HG03060 (cell line): ENCODE data around the gene TNFAIP2.

Source experiments
- ATAC-seq: cut with Tn5 transposase; IDR thresholded peaks from one replicate; pipeline ENCODE4 v1.9.1; 2021; ENCODE audit warnings: low read depth, moderate number of reproducible peaks; ENCODE audit not compliant: unreplicated experiment

The TNFAIP2 gene

GRCh38 chr14:103121121-103121845, 2.0 kb upstream of the TNFAIP2 start:
- ATAC-seq, result no peak

DNA sequence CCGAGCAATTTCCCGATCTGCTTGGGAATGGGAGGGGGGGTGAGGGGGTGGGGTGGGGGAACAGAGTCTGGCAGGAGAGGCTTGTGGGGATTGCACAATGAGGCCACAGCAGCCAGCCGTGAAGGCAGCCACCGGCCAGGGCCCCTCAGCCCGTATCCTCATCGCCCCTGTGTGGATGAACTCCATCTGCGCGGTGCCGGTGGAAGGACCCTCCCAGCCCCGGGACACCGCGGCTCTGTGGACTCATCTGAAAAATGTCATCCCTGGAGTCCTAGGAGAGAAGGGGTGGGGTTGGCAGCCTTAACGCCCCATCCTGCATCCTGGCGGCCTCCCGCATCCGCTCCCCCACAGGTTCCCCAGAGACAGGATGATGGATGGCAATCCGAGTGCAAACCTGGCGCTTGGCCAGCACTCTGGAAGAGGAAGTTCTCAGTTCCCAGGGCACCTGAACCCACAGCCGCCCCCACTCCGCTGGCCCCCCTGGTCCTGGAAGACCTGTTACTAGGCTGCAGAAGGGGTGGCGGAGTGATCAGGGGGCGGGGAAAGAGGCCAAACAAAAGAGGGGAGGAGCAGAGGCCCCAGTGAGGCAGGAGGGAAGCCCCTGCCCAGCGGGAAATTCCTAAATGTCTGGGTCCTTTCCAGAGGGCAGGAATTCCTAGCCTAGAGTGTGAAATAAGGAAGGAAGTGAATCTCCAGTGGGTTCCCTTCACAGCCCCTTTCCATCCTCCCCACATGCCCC, 1.2 kb upstream of the TNFAIP2 start:
- ATAC-seq, result no peak

GRCh38 chr14:103122585-103122946, 695 bp upstream of the TNFAIP2 start:
- no peak for ATAC-seq

- no peak for ATAC-seq
These were observed 606 bp downstream of the TNFAIP2 start for GRCh38 chr14:103123634-103124500.

- ATAC-seq, result no peak
These were observed 1.3 kb downstream of the TNFAIP2 start for GRCh38 chr14:103124501-103125001.

GRCh38 chr14:103125098-103126070, 2.1 kb downstream of the TNFAIP2 start:
- ATAC-seq, result no peak

DNA sequence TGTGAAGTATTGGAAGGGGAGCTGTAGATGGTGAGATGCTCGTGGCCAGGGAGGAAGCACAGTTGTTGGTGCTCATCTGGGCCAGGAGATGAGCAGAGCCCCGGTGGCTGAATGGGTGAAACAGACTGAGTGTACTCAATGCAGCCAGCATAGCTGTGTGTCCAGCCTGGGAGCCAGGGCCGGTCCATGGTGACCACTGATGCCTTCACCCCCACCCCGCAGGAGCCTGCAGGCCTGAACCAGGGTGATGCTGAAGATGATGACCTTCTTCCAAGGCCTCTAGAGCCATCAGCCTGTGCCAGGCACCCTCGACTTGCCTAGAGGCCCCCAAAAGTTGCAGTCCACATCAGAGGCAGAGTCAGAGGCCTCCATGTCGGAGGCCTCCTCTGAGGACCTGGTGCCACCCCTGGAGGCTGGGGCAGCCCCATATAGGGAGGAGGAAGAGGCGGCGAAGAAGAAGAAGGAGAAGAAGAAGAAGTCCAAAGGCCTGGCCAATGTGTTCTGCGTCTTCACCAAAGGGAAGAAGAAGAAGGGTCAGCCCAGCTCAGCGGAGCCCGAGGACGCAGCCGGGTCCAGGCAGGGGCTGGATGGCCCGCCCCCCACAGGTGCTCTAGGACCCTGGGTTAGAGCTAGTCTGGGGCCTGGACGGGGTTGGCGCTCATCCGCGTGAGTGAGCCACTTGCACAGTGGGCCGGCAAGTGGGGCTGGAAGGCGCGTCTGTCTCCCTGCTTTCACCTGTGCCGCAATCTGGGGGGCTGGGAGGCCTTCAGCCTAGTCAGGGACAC, 3.0 kb downstream of the TNFAIP2 start:
- ATAC-seq, result no peak

- ATAC-seq, result no peak
These were observed 3.6 kb downstream of the TNFAIP2 start for GRCh38 chr14:103126873-103127304.

GRCh38 chr14:103127356-103127755, 4.1 kb downstream of the TNFAIP2 start:
- no peak for ATAC-seq

DNA sequence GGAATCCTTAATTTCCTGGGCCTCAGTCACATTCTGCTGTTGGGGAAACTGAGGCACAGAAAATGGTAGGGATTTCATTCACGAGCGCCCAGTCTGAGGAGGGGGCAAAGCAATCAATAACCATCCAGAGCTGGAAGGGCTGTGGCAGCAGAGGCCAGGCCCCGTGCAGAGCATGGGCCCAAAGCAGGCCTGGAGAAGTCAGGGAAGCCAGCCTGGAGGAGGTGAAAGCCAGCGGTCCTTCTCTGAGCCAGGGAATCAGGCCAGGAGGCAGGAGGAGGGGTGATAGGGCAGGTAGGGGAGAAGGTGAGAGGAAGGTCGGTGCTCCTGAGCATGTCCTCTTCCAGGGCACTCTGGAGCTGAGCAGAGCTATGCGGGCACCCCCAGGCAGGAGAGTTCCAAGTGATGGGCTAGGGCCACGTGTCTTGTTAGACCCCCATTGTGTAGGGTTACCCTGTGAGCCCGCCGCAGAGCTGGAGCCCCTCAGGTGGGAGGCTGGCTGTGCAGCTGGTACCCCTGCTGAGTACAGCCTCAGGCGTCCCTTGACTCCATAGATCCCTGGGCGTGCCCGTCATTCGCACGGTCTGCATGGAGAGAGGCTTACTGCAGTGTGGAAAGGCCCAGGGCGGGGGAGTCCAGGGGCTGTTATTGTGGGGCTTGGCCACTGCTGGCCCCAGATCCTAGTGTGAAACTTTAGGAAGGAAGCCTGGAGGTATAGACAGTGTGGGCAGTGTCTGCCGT, 4.8 kb downstream of the TNFAIP2 start:
- ATAC-seq, result no peak

DNA sequence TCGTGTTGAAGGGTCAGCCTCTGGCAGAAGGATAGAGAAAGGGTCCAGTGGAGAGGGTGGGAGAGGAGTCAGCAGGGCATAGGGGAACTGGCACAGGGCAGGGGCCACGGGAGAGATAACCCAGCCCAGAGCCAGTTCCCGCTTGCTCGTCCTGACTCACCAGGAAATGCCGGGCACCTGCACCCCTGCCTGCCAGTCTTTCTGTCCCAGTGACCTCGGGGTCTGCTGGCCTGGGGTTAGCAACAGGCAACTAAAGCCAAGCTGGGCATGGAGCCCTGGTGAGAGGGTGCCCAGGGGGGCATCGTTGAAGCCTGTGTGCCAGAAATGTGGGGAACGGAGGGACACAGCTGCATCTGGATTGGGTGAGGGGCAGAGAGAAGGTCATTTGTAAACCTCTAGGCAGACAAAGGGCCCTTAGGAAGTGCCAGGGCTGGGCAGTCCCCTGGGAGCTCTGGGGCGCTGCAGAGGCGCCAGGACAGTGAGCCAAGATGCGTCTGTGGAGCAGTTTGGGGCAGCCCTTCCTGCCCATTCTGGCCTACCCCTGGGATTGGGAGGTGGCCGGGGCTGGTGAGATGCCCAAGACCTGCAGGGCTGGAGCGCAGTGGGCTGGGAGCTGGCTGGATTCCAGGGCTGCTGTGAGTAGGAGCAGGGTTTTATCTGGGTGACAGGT, 5.5 kb downstream of the TNFAIP2 start:
- ATAC-seq, result no peak

GRCh38 chr14:103129301-103130016, 6.2 kb downstream of the TNFAIP2 start:
- no peak for ATAC-seq

GRCh38 chr14:103130017-103130764, 6.9 kb downstream of the TNFAIP2 start:
- no peak for ATAC-seq

GRCh38 chr14:103130965-103131364, 7.7 kb downstream of the TNFAIP2 start:
- ATAC-seq, result no peak

- ATAC-seq, result no peak
These were observed 8.3 kb downstream of the TNFAIP2 start for GRCh38 chr14:103131580-103131979.

- ATAC-seq, result no peak
These were observed 9.3 kb downstream of the TNFAIP2 start for GRCh38 chr14:103132381-103133209.
